MCF 10A (cell line): ENCODE data around the gene ZNF134. TPM values are rescaled to one million over a fixed set of nuclear protein-coding genes. Genes with fewer than 3 reads are reported as not detected.
A peak's percentile ranks its signal among the peaks of the same experiment; 100 is the strongest.

ENCODE experiments used
- BruUV-seq: library from RNA; stranded (reverse); fragments of 400-500 nt; replicated peaks from 2 replicates; lab custom pipeline; 2021; lab: Mats Ljungman, UMichigan
- CTCF ChIA-PET: fragments of 300-600 bp; sonication (Branson Sonifier 250); formaldehyde crosslinking; extraction: SDS; loops from one replicate; lab custom pipeline; 2021; ENCODE audit warnings: antibody characterized with exemption, inconsistent platforms; lab: Yijun Ruan, JAX
- POLR2A ChIA-PET: fragments of 300-600, 350-650 bp; sonication (Branson Sonifier 250); formaldehyde crosslinking; extraction: SDS; loops from one replicate; lab custom pipeline; 2020; ENCODE audit warnings: antibody characterized with exemption, inconsistent platforms; lab: Yijun Ruan, JAX
- DNase-seq: peaks from one replicate; pipeline ENCODE4 v3.0.0-alpha.2; 2018; ENCODE audit not compliant: unreplicated experiment
- H3K27ac Mint-ChIP-seq: one replicate; pipeline ENCODE4 v1.8.0; 2022; ENCODE audit warnings: mild to moderate bottlenecking, low read depth, mixed read lengths; ENCODE audit not compliant: unreplicated experiment
- H3K27me3 Mint-ChIP-seq: one replicate; pipeline ENCODE4 v1.8.0; 2022; ENCODE audit warnings: mixed read lengths; ENCODE audit not compliant: insufficient read depth, unreplicated experiment
- H3K36me3 Mint-ChIP-seq: one replicate; pipeline ENCODE4 v1.8.0; 2022; ENCODE audit warnings: mild to moderate bottlenecking, moderate library complexity, mixed read lengths; ENCODE audit not compliant: insufficient read depth, unreplicated experiment
- H3K4me1 Mint-ChIP-seq: one replicate; pipeline ENCODE4 v1.8.0; 2022; ENCODE audit warnings: mixed read lengths; ENCODE audit not compliant: insufficient read depth, unreplicated experiment
- H3K4me3 Mint-ChIP-seq: one replicate; pipeline ENCODE4 v1.8.0; 2022; ENCODE audit warnings: mild to moderate bottlenecking, moderate library complexity, mixed read lengths; ENCODE audit not compliant: unreplicated experiment
- H3K9me3 Mint-ChIP-seq: one replicate; pipeline ENCODE4 v1.8.0; 2022; ENCODE audit warnings: mixed read lengths; ENCODE audit not compliant: unreplicated experiment
- CTCF ChIP-seq: fragments of 200-600 bp; IDR thresholded peaks from one replicate; pipeline ENCODE4 v1.8.0; 2022; ENCODE audit warnings: antibody characterized with exemption, mild to moderate bottlenecking; ENCODE audit not compliant: unreplicated experiment
- intact Hi-C: fragments of 100-400 bp; cut with micrococcal nuclease; formaldehyde crosslinking; loops from 2 replicates; pipeline ENCODE4 v1.14.1; 2022
- total RNA-seq: library from RNA; stranded (reverse); gene quantifications from 2 replicates; pipeline ENCODE4 v1.2.3, GENCODE V29; 2022

The ZNF134 gene
- total RNA-seq, 1 experiment from 2014 or later: 16.4 TPM

- Mint-ChIP-seq H3K27me3 (no peaks in the 10 kb centered on the region), H3K4me3 (no peak overlapping the region), H3K4me1 (peaks cover 9% of the 10 kb centered on the region), H3K36me3 (peaks cover 54% of the 10 kb centered on the region), H3K27ac (no peak overlapping the region), H3K9me3 (peaks cover 51% of the 10 kb centered on the region)
- TF ChIP-seq CTCF: no peak
- BruUV-seq: no TSS peak
- ChIA-PET POLR2A (interaction anchor here (0.6 to 0.8 kb wide), 2 partner anchors 27 to 42 kb away, joined by 3 to 4 read pairs; partner anchors contain the start of genes ZNF134 and ZNF530), CTCF (no interaction called here)
- intact Hi-C loops: loop anchor here (10.0 kb wide), 1 partner anchor 342 kb away; the partner anchor contains the start of gene ZNF417
- DNase-seq: no peak
Observed at GRCh38 chr19:57572415-57572947, 41.6 kb upstream of the ZNF134 start.

- Mint-ChIP-seq H3K4me1 (peaks cover 17% of the 10 kb centered on the region), H3K9me3 (peaks cover 43% of the 10 kb centered on the region), H3K36me3 (peaks cover 57% of the 10 kb centered on the region), H3K27ac (no peak overlapping the region), H3K27me3 (no peaks in the 10 kb centered on the region), H3K4me3 (no peak overlapping the region)
- intact Hi-C loops: loop anchor here (10.0 kb wide), 1 partner anchor 338 kb away; the partner anchor contains the start of gene ZNF417
- BruUV-seq: no TSS peak
- CTCF ChIA-PET: no interaction called here
- DNase-seq: no peak
- no peak for TF ChIP-seq CTCF
- POLR2A ChIA-PET: no interaction called here
Observed at GRCh38 chr19:57576661-57577060, 37.4 kb upstream of the ZNF134 start.

GRCh38 chr19:57578487-57579205, 35.4 kb upstream of the ZNF134 start, which contains the start of gene ZNF416:
ZNF416 (minus strand) TSS chr19:57578911; CDS start chr19:57578704, 207 bp downstream.
- TF ChIP-seq CTCF: no peak
- Mint-ChIP-seq H3K9me3 (peaks cover 49% of the 10 kb centered on the region), H3K27me3 (no peaks in the 10 kb centered on the region), H3K4me3 (peak within 1 kb of the TSS; percentile 75), H3K36me3 (peaks cover 41% of the 10 kb centered on the region), H3K4me1 (peaks cover 17% of the 10 kb centered on the region), H3K27ac (peak within 1 kb of the TSS; percentile 62)
- peak; percentile 99 for DNase-seq
- intact Hi-C loops: loop anchor here (2.0 to 10.0 kb wide), 2 partner anchors 20 to 336 kb away; partner anchors contain the start of genes ZNF417 and ZNF530
- BruUV-seq: TSS peak; percentile 60
- POLR2A ChIA-PET: interaction anchor here (1.0 to 1.3 kb wide), 5 partner anchors 9 to 143 kb away, joined by 3 to 9 read pairs (median 4); partner anchors contain the start of genes ZNF134, ZNF530 and ZNF551
- CTCF ChIA-PET: interaction anchor here (0.5 to 0.8 kb wide), 3 partner anchors 12 to 1245 kb away, joined by 3 to 4 read pairs (median 3); no protein-coding TSS in a partner anchor

- Mint-ChIP-seq H3K4me1 (peaks cover 4% of the 10 kb centered on the region), H3K4me3 (no peak overlapping the region), H3K27ac (no peak overlapping the region), H3K36me3 (no peaks in the 10 kb centered on the region), H3K9me3 (peaks cover 34% of the 10 kb centered on the region), H3K27me3 (no peaks in the 10 kb centered on the region)
- TF ChIP-seq CTCF: no peak
- intact Hi-C loops: no loop called here
- no peak for DNase-seq
- ChIA-PET CTCF (interaction anchor here (0.6 kb wide), 1 partner anchor 15 kb away, joined by 5 read pairs; no protein-coding TSS in a partner anchor), POLR2A (interaction anchor here (0.6 to 0.7 kb wide), 2 partner anchors 47 to 181 kb away, joined by 3 read pairs; no protein-coding TSS in a partner anchor)
- BruUV-seq: no TSS peak
Observed at GRCh38 chr19:57583104-57583520, 30.9 kb upstream of the ZNF134 start.
